ENCODE results near the gene MEIOSIN.

The MEIOSIN gene

GRCh38 chr19:45752639-45753038 is 19.4 kb downstream of the MEIOSIN start:
- ChIA-PET CTCF (interaction anchor here (0.6 to 2.9 kb wide), 4 partner anchors 18 to 1803 kb away, joined by 3 to 14 read pairs (median 6); no protein-coding TSS in a partner anchor), POLR2A (interaction anchor here (0.7 to 1.7 kb wide), 4 partner anchors 15 to 129 kb away, joined by 5 to 10 read pairs (median 6); no protein-coding TSS in a partner anchor)
- Histone ChIP-seq H3K27ac (ENCODE audit: extremely low read depth, low read depth, low read length) (no peak overlapping the region), H3K9me3 (ENCODE audit: control insufficient read depth, insufficient read depth, low read depth, low read length) (no peaks in the 10 kb centered on the region), H3K4me1 (ENCODE audit: control insufficient read depth, insufficient read depth, low read length) (0 out of 2 replicates have a peak, but pooled peaks cover 2% of the 10 kb centered on the region), H3K36me3 (ENCODE audit: control insufficient read depth in 2 of 2, insufficient read depth in 1 of 2, low read length in 2 of 2) (no peaks in the 10 kb centered on the region), H3K4me3 (ENCODE audit: low read depth, low read length) (no peak overlapping the region)
- TF ChIP-seq ZNF580 (tag by site-specific recombination; IDR thresholded peaks at IDR 0.05) (no peak), ZNF600 (tag by site-specific recombination; IDR thresholded peaks at IDR 0.05) (0 out of 2 replicates have a peak, but pooled peaks have one; percentile 20)

- H3K4me3 ChIP-seq (ENCODE audit: low read depth, low read length) = no peak overlapping the region
- TF ChIP-seq ZNF76 (tag by site-specific recombination; IDR thresholded peaks at IDR 0.05; ENCODE audit: borderline replicate concordance, low read depth) (no peak), ZNF792 (tag by site-specific recombination; IDR thresholded peaks at IDR 0.05) (no peak), CTCF (tag by site-specific recombination; IDR thresholded peaks at IDR 0.05) (0 out of 2 replicates have a peak, but pooled peaks have one; percentile 7), ZNF398 (tag by site-specific recombination; IDR thresholded peaks at IDR 0.05) (peak; percentile 62; the same call in 1 of the 2 replicates)
- ChIA-PET CTCF (interaction anchor here (0.6 to 2.9 kb wide), 4 partner anchors 10 to 63 kb away, joined by 3 to 14 read pairs (median 4); partner anchors contain the start of gene SIX5), POLR2A (interaction anchor here (0.6 to 2.4 kb wide), 3 partner anchors 13 to 42 kb away, joined by 3 to 10 read pairs (median 10); partner anchors contain the start of gene SIX5)
- H3K36me3 ChIP-seq (ENCODE audit: control insufficient read depth in 2 of 2, insufficient read depth in 1 of 2, low read length in 2 of 2) = no peaks in the 10 kb centered on the region; a peak in 1 of 3 replicates
- 0 out of 2 replicates have a peak, but pooled peaks cover 2% of the 10 kb centered on the region for H3K4me1 ChIP-seq (ENCODE audit: control insufficient read depth, insufficient read depth, low read length)
- no peaks in the 10 kb centered on the region for H3K9me3 ChIP-seq (ENCODE audit: control insufficient read depth, insufficient read depth, low read depth, low read length)
- H3K27ac ChIP-seq (ENCODE audit: extremely low read depth, low read depth, low read length) = no peak overlapping the region
These were observed 20.3 kb downstream of the MEIOSIN start for GRCh38 chr19:45753548-45753947.

GRCh38 chr19:45754323-45754722 is 21.1 kb downstream of the MEIOSIN start:
- POLR2A ChIA-PET = interaction anchor here (1.9 to 2.4 kb wide), 2 partner anchors 13 to 15 kb away, joined by 10 read pairs; partner anchors contain the start of gene SIX5
- CTCF ChIA-PET = interaction anchor here (0.9 to 2.9 kb wide), 3 partner anchors 11 to 60 kb away, joined by 3 to 14 read pairs (median 3); no protein-coding TSS in a partner anchor
- TF ChIP-seq HOXD13 (CRISPR knock-in tag; IDR thresholded peaks at IDR 0.05; ENCODE audit: borderline replicate concordance) = no peak
- TF ChIP-seq ZBTB26 (tag by site-specific recombination; optimal IDR thresholded peaks at IDR 0.05) = no peak
- no peak for TF ChIP-seq ZNF488 (tag by site-specific recombination; IDR thresholded peaks at IDR 0.05)
- TF ChIP-seq ZNF544 (tag by site-specific recombination; IDR thresholded peaks at IDR 0.05) = no peak
- TF ChIP-seq ZNF585B (tag by site-specific recombination; IDR thresholded peaks at IDR 0.05) = no peak
- no peak for TF ChIP-seq ZNF660 (tag by site-specific recombination; IDR thresholded peaks at IDR 0.05)
- TF ChIP-seq OSR2 (tag by site-specific recombination; IDR thresholded peaks at IDR 0.05) = no peak
- TF ChIP-seq ZNF621 (tag by site-specific recombination; IDR thresholded peaks at IDR 0.05) = no peak
- no peak for TF ChIP-seq ZNF785 (tag by site-specific recombination; IDR thresholded peaks at IDR 0.05)
- TF ChIP-seq ZNF426 (tag by site-specific recombination; IDR thresholded peaks at IDR 0.05) = no peak
- TF ChIP-seq ZNF747 (tag by site-specific recombination; IDR thresholded peaks at IDR 0.05) = no peak
- no peak for TF ChIP-seq SETDB1 (IDR thresholded peaks at IDR 0.05; ENCODE audit: insufficient read length, low read length)
- no peak for TF ChIP-seq ZNF530 (tag by site-specific recombination; IDR thresholded peaks at IDR 0.05; ENCODE audit: low read depth)
- no peak for TF ChIP-seq ZNF311 (tag by site-specific recombination; IDR thresholded peaks at IDR 0.05; ENCODE audit: borderline replicate concordance)
- no peak for TF ChIP-seq ZBTB10 (tag by site-specific recombination; IDR thresholded peaks at IDR 0.05)
- TF ChIP-seq ZXDB (tag by site-specific recombination; IDR thresholded peaks at IDR 0.05) = no peak

More at GRCh38 chr19:45754323-45754722, 21.1 kb downstream of the MEIOSIN start:
- no peaks in the 10 kb centered on the region; a peak in 1 of 3 replicates for H3K36me3 ChIP-seq (ENCODE audit: control insufficient read depth in 2 of 2, insufficient read depth in 1 of 2, low read length in 2 of 2)
- no peak overlapping the region for H3K4me3 ChIP-seq (ENCODE audit: low read depth, low read length)
- 0 out of 2 replicates have a peak, but pooled peaks cover 2% of the 10 kb centered on the region for H3K4me1 ChIP-seq (ENCODE audit: control insufficient read depth, insufficient read depth, low read length)
- 0 out of 2 replicates have a peak overlapping the region, but pooled peaks have one; percentile 24 for H3K27ac ChIP-seq (ENCODE audit: extremely low read depth, low read depth, low read length)
- H3K9me3 ChIP-seq (ENCODE audit: control insufficient read depth, insufficient read depth, low read depth, low read length) = no peaks in the 10 kb centered on the region
